ENCODE data around the gene POLDIP2.

POLDIP2 gene

GRCh38 chr17:28364665-28365363, 7.5 kb upstream of the POLDIP2 start, which contains the start of gene SEBOX:
Gene SEBOX (minus strand): TSS chr17:28365199. CDS start chr17:28365151, 48 bp downstream.
- no peak within 1 kb of the TSS for H3K27ac ChIP-seq (ENCODE audit: low read depth, low read length)
- no peaks in the 10 kb centered on the region for H3K9me3 ChIP-seq (ENCODE audit: insufficient read depth, low read depth, low read length)
- no peaks in the 10 kb centered on the region for H3K79me1 ChIP-seq (ENCODE audit: low read length)
- H4K12ac ChIP-seq (ENCODE audit: low read depth, low read length) = no peak within 1 kb of the TSS
- no CpG with 5 or more reads among the region's 13 CpGs for WGBS (ENCODE audit: extremely low coverage, insufficient coverage, insufficient read length)
- no peak within 1 kb of the TSS for H3K18ac ChIP-seq (ENCODE audit: low read length)
- H3K9ac ChIP-seq (ENCODE audit: low read length) = peak within 1 kb of the TSS; percentile 15
- peaks cover 2 to 3% of the 10 kb centered on the region in 2 experiments for H3K4me1 ChIP-seq (ENCODE audit: control insufficient read depth in 1 of 2, insufficient read depth in 2 of 2, low read length in 2 of 2)
- no peak within 1 kb of the TSS for H4K8ac ChIP-seq (ENCODE audit: low read depth, low read length)
- no peak within 1 kb of the TSS for H2AK5ac ChIP-seq (ENCODE audit: low read length)
- no peak within 1 kb of the TSS for H2BK120ac ChIP-seq (ENCODE audit: insufficient read depth, low read length, poor library complexity)
- no peak within 1 kb of the TSS for H2AFZ ChIP-seq (ENCODE audit: insufficient read depth, low read length, poor library complexity)
- no peak within 1 kb of the TSS for H2BK5ac ChIP-seq (ENCODE audit: low read depth, low read length, poor library complexity)
- DNase-seq = no peak
- no peak within 1 kb of the TSS for H3K4me2 ChIP-seq (ENCODE audit: low read length)
- H3K27me3 ChIP-seq (ENCODE audit: insufficient read depth, low read length) = no peaks in the 10 kb centered on the region
- no peak within 1 kb of the TSS for H2BK12ac ChIP-seq (ENCODE audit: low read length)
- no peak within 1 kb of the TSS for H3K14ac ChIP-seq (ENCODE audit: low read length)
- H4K91ac ChIP-seq (ENCODE audit: low read depth, low read length) = no peak within 1 kb of the TSS
- H3K4me3 ChIP-seq (ENCODE audit: low read depth, low read length) = peak within 1 kb of the TSS; percentile 37
- no peaks in the 10 kb centered on the region for H3K79me2 ChIP-seq (ENCODE audit: control insufficient read depth, insufficient read depth, low read length, poor library complexity)
- peaks cover 21 to 42% of the 10 kb centered on the region in 2 experiments for H3K36me3 ChIP-seq (ENCODE audit: control insufficient read depth in 1 of 2, insufficient read depth in 2 of 2, low read length in 2 of 2)
- no peak within 1 kb of the TSS for H3K23ac ChIP-seq (ENCODE audit: low read length)
- H3K4ac ChIP-seq (ENCODE audit: low read depth, low read length) = no peak within 1 kb of the TSS

- H3K79me2 ChIP-seq (ENCODE audit: control insufficient read depth, insufficient read depth, low read length, poor library complexity) = no peaks in the 10 kb centered on the region
- H4K8ac ChIP-seq (ENCODE audit: low read depth, low read length) = no peak overlapping the region
- no peak overlapping the region for H3K4me2 ChIP-seq (ENCODE audit: low read length)
- H3K4me3 ChIP-seq (ENCODE audit: low read depth, low read length) = peak overlapping the region; percentile 37
- no peak overlapping the region for H4K12ac ChIP-seq (ENCODE audit: low read depth, low read length)
- H3K27me3 ChIP-seq (ENCODE audit: insufficient read depth, low read length) = no peaks in the 10 kb centered on the region
- H3K79me1 ChIP-seq (ENCODE audit: low read length) = no peaks in the 10 kb centered on the region
- no peak overlapping the region for H3K9ac ChIP-seq (ENCODE audit: low read length)
- H3K36me3 ChIP-seq (ENCODE audit: control insufficient read depth in 1 of 2, insufficient read depth in 2 of 2, low read length in 2 of 2) = peaks cover 25 to 46% of the 10 kb centered on the region in 2 experiments
- no peak overlapping the region for H3K4ac ChIP-seq (ENCODE audit: low read depth, low read length)
- H2BK120ac ChIP-seq (ENCODE audit: insufficient read depth, low read length, poor library complexity) = no peak overlapping the region
- no CpG with 5 or more reads among the region's 8 CpGs for WGBS (ENCODE audit: extremely low coverage, insufficient coverage, insufficient read length)
- no peak overlapping the region for H2AK5ac ChIP-seq (ENCODE audit: low read length)
- no peak overlapping the region for H2BK12ac ChIP-seq (ENCODE audit: low read length)
- no peak overlapping the region for H2AFZ ChIP-seq (ENCODE audit: insufficient read depth, low read length, poor library complexity)
- H2BK5ac ChIP-seq (ENCODE audit: low read depth, low read length, poor library complexity) = no peak overlapping the region
- no peak overlapping the region for H3K14ac ChIP-seq (ENCODE audit: low read length)
- H3K18ac ChIP-seq (ENCODE audit: low read length) = no peak overlapping the region
- no peak overlapping the region for H3K27ac ChIP-seq (ENCODE audit: low read depth, low read length)
- no peak overlapping the region for H3K23ac ChIP-seq (ENCODE audit: low read length)
- no peaks in the 10 kb centered on the region for H3K9me3 ChIP-seq (ENCODE audit: insufficient read depth, low read depth, low read length)
- H3K4me1 ChIP-seq (ENCODE audit: control insufficient read depth in 1 of 2, insufficient read depth in 2 of 2, low read length in 2 of 2) = no peaks in the 10 kb centered on the region
- H4K91ac ChIP-seq (ENCODE audit: low read depth, low read length) = no peak overlapping the region
- DNase-seq = no peak
These were observed 6.7 kb upstream of the POLDIP2 start for GRCh38 chr17:28363776-28364650.

- Histone ChIP-seq H3K27ac (ENCODE audit: low read depth, low read length) (no peak overlapping the region), H2BK12ac (ENCODE audit: low read length) (no peak overlapping the region), H2AFZ (ENCODE audit: insufficient read depth, low read length, poor library complexity) (no peak overlapping the region), H2BK5ac (ENCODE audit: low read depth, low read length, poor library complexity) (no peak overlapping the region), H3K9me3 (ENCODE audit: insufficient read depth, low read depth, low read length) (no peaks in the 10 kb centered on the region), H2BK120ac (ENCODE audit: insufficient read depth, low read length, poor library complexity) (no peak overlapping the region), H3K14ac (ENCODE audit: low read length) (no peak overlapping the region), H3K23ac (ENCODE audit: low read length) (no peak overlapping the region), H3K4me3 (ENCODE audit: low read depth, low read length) (no peak overlapping the region), H3K79me1 (ENCODE audit: low read length) (no peaks in the 10 kb centered on the region), H3K18ac (ENCODE audit: low read length) (no peak overlapping the region), H3K79me2 (ENCODE audit: control insufficient read depth, insufficient read depth, low read length, poor library complexity) (no peaks in the 10 kb centered on the region), H3K4ac (ENCODE audit: low read depth, low read length) (no peak overlapping the region), H4K12ac (ENCODE audit: low read depth, low read length) (no peak overlapping the region), H4K8ac (ENCODE audit: low read depth, low read length) (no peak overlapping the region), H3K27me3 (ENCODE audit: insufficient read depth, low read length) (no peaks in the 10 kb centered on the region), H2AK5ac (ENCODE audit: low read length) (no peak overlapping the region), H3K9ac (ENCODE audit: low read length) (no peak overlapping the region), H4K91ac (ENCODE audit: low read depth, low read length) (no peak overlapping the region), H3K4me2 (ENCODE audit: low read length) (no peak overlapping the region), H3K36me3 (ENCODE audit: control insufficient read depth in 1 of 2, insufficient read depth in 2 of 2, low read length in 2 of 2) (peaks cover 25 to 46% of the 10 kb centered on the region in 2 experiments), H3K4me1 (ENCODE audit: control insufficient read depth in 1 of 2, insufficient read depth in 2 of 2, low read length in 2 of 2) (peaks cover 0 to 1% of the 10 kb centered on the region in 2 experiments)
- no CpG with 5 or more reads among the region's 5 CpGs for WGBS (ENCODE audit: extremely low coverage, insufficient coverage, insufficient read length)
- no peak for DNase-seq
These were observed 5.9 kb upstream of the POLDIP2 start for GRCh38 chr17:28363186-28363585.

GRCh38 chr17:28357901-28358197, 522 bp upstream of the POLDIP2 start:
- WGBS (ENCODE audit: extremely low coverage, insufficient coverage, insufficient read length) = no CpG with 5 or more reads among the region's 4 CpGs
- Histone ChIP-seq H3K4me3 (ENCODE audit: low read depth, low read length) (peak overlapping the region; percentile 96), H3K4me2 (ENCODE audit: low read length) (peak overlapping the region; percentile 81), H3K79me1 (ENCODE audit: low read length) (peaks cover 9% of the 10 kb centered on the region), H3K27ac (ENCODE audit: low read depth, low read length) (no peak overlapping the region), H3K18ac (ENCODE audit: low read length) (peak overlapping the region; percentile 82), H2AK5ac (ENCODE audit: low read length) (peak overlapping the region; percentile 65), H2BK120ac (ENCODE audit: insufficient read depth, low read length, poor library complexity) (no peak overlapping the region), H3K9ac (ENCODE audit: low read length) (peak overlapping the region; percentile 94), H3K79me2 (ENCODE audit: control insufficient read depth, insufficient read depth, low read length, poor library complexity) (peaks cover 10% of the 10 kb centered on the region), H2AFZ (ENCODE audit: insufficient read depth, low read length, poor library complexity) (peak overlapping the region; percentile 89), H3K23ac (ENCODE audit: low read length) (no peak overlapping the region), H4K91ac (ENCODE audit: low read depth, low read length) (peak overlapping the region; percentile 88), H2BK12ac (ENCODE audit: low read length) (no peak overlapping the region), H3K36me3 (ENCODE audit: control insufficient read depth in 1 of 2, insufficient read depth in 2 of 2, low read length in 2 of 2) (peaks cover 33 to 43% of the 10 kb centered on the region in 2 experiments), H3K9me3 (ENCODE audit: insufficient read depth, low read depth, low read length) (no peaks in the 10 kb centered on the region), H3K4me1 (ENCODE audit: control insufficient read depth in 1 of 2, insufficient read depth in 2 of 2, low read length in 2 of 2) (peaks cover 0 to 9% of the 10 kb centered on the region in 2 experiments), H4K12ac (ENCODE audit: low read depth, low read length) (peak overlapping the region; percentile 92), H3K14ac (ENCODE audit: low read length) (peak overlapping the region; percentile 88), H2BK5ac (ENCODE audit: low read depth, low read length, poor library complexity) (no peak overlapping the region), H3K27me3 (ENCODE audit: insufficient read depth, low read length) (no peaks in the 10 kb centered on the region), H3K4ac (ENCODE audit: low read depth, low read length) (peak overlapping the region; percentile 75), H4K8ac (ENCODE audit: low read depth, low read length) (peak overlapping the region; percentile 99)
- no peak for DNase-seq

Measured in trophoblast cell (in vitro differentiated cells and primary cell).